Astrocyte (in vitro differentiated cells and primary cell): ENCODE measurements around the gene CA12. TPM values are rescaled to one million over a fixed set of nuclear protein-coding genes. Genes with fewer than 3 reads are reported as not detected.

Experiments
- DNase-seq: peaks from one replicate; pipeline ENCODE4 v3.0.0-alpha.2; 2010; ENCODE audit warnings: low read depth
- FAIRE-seq: peaks from 2 replicates; lab custom pipeline; 2011; peaks lifted over from hg19 to GRCh38; lab: Jason Lieb, UNC
- H2AFZ ChIP-seq: 2 replicates; pipeline ENCODE4 v1.6.0; 2012; ENCODE audit warnings: low read depth, low read length, inconsistent platforms
- H3K27ac ChIP-seq: 2 replicates; pipeline ENCODE4 v1.5.1; 2011; ENCODE audit warnings: low read depth, low read length, inconsistent platforms
- H3K27me3 ChIP-seq: 2 replicates; pipeline ENCODE4 v1.6.0; 2011; ENCODE audit warnings: low read length, inconsistent platforms; ENCODE audit not compliant: insufficient read depth
- H3K36me3 ChIP-seq: 2 replicates; pipeline ENCODE4 v1.5.1; 2011; ENCODE audit warnings: low read length, inconsistent platforms; ENCODE audit not compliant: insufficient read depth
- H3K4me1 ChIP-seq: 2 replicates; pipeline ENCODE4 v1.5.1; 2011; ENCODE audit warnings: low read length, inconsistent platforms; ENCODE audit not compliant: insufficient read depth
- H3K4me2 ChIP-seq: 2 replicates; pipeline ENCODE4 v1.6.0; 2012; ENCODE audit warnings: low read length, inconsistent platforms
- H3K4me3 ChIP-seq: 2 replicates; pipeline ENCODE4 v1.5.1; 2011; ENCODE audit warnings: low read depth, mild to moderate bottlenecking, low read length, inconsistent platforms; ENCODE audit not compliant: insufficient read depth
- H3K79me2 ChIP-seq: 2 replicates; pipeline ENCODE4 v1.6.0; 2012; ENCODE audit warnings: mild to moderate bottlenecking, low read length, inconsistent platforms; ENCODE audit not compliant: insufficient read depth
- H3K9ac ChIP-seq: 2 replicates; pipeline ENCODE4 v1.6.0; 2012; ENCODE audit warnings: mild to moderate bottlenecking, low read length, inconsistent platforms
- H3K9me3 ChIP-seq: 2 replicates; pipeline ENCODE4 v1.5.1; 2012; ENCODE audit warnings: low read depth, mild to moderate bottlenecking, low read length, inconsistent platforms; ENCODE audit not compliant: insufficient read depth
- H4K20me1 ChIP-seq: 2 replicates; pipeline ENCODE4 v1.6.0; 2012; ENCODE audit warnings: low read length, inconsistent platforms; ENCODE audit not compliant: insufficient read depth
- H3K27ac Mint-ChIP-seq: one replicate; pipeline ENCODE4 v1.8.0; 2021; ENCODE audit warnings: mild to moderate bottlenecking, mixed read lengths; ENCODE audit not compliant: unreplicated experiment
- H3K27me3 Mint-ChIP-seq: one replicate; pipeline ENCODE4 v1.8.0; 2021; ENCODE audit warnings: low read depth, mixed read lengths; ENCODE audit not compliant: unreplicated experiment
- H3K36me3 Mint-ChIP-seq: one replicate; pipeline ENCODE4 v1.8.0; 2021; ENCODE audit warnings: low read depth, mixed read lengths; ENCODE audit not compliant: unreplicated experiment
- H3K4me1 Mint-ChIP-seq: one replicate; pipeline ENCODE4 v1.8.0; 2021; ENCODE audit warnings: low read depth, mixed read lengths; ENCODE audit not compliant: unreplicated experiment
- H3K4me3 Mint-ChIP-seq: one replicate; pipeline ENCODE4 v1.8.0; 2021; ENCODE audit warnings: mild to moderate bottlenecking, moderate library complexity, mixed read lengths; ENCODE audit not compliant: unreplicated experiment
- H3K9me3 Mint-ChIP-seq: one replicate; pipeline ENCODE4 v1.8.0; 2021; ENCODE audit warnings: mild to moderate bottlenecking, mixed read lengths; ENCODE audit not compliant: unreplicated experiment
- CTCF ChIP-seq: IDR thresholded peaks from 2 replicates; pipeline ENCODE4 v1.5.1; 2011; ENCODE audit warnings: low read depth, mild to moderate bottlenecking, inconsistent platforms, low read length, moderate library complexity; ENCODE audit not compliant: insufficient read depth
- EZH2 ChIP-seq: IDR thresholded peaks from 2 replicates; pipeline ENCODE4 v1.6.1; 2012; ENCODE audit warnings: mild to moderate bottlenecking, low read length, inconsistent platforms; ENCODE audit not compliant: insufficient read depth
- total RNA-seq: library from RNA; stranded (reverse); gene quantifications from 2 replicates; pipeline ENCODE4 v1.2.1, GENCODE V29; 2021

Gene CA12
- total RNA-seq, 1 donor from 2014 or later, result 0.54 TPM

GRCh38 chr15:63357731-63358130, 23.9 kb downstream of the CA12 start:
- Mint-ChIP-seq H3K27ac (no peak overlapping the region), H3K36me3 (no peaks in the 10 kb centered on the region), H3K9me3 (peaks cover 4% of the 10 kb centered on the region), H3K27me3 (peaks cover 62% of the 10 kb centered on the region), H3K4me1 (no peaks in the 10 kb centered on the region), H3K4me3 (no peak overlapping the region)
- Histone ChIP-seq H3K4me3 (no peak overlapping the region), H3K27ac (no peak overlapping the region), H3K79me2 (no peaks in the 10 kb centered on the region), H3K9me3 (no peaks in the 10 kb centered on the region), H2AFZ (no peak overlapping the region), H3K4me2 (no peak overlapping the region), H3K36me3 (peaks cover 2% of the 10 kb centered on the region), H4K20me1 (no peaks in the 10 kb centered on the region), H3K4me1 (no peaks in the 10 kb centered on the region), H3K9ac (no peak overlapping the region), H3K27me3 (no peaks in the 10 kb centered on the region)
- TF ChIP-seq CTCF (no peak), EZH2 (no peak)
- DNase-seq, result no peak
- FAIRE-seq, result no peak

- Mint-ChIP-seq H3K4me3 (no peak overlapping the region), H3K27me3 (peaks cover 59% of the 10 kb centered on the region), H3K27ac (no peak overlapping the region), H3K9me3 (peaks cover 4% of the 10 kb centered on the region), H3K4me1 (no peaks in the 10 kb centered on the region), H3K36me3 (no peaks in the 10 kb centered on the region)
- no peaks in the 10 kb centered on the region for H3K79me2 ChIP-seq
- no peaks in the 10 kb centered on the region for H3K27me3 ChIP-seq
- no peaks in the 10 kb centered on the region for H4K20me1 ChIP-seq
- H3K4me1 ChIP-seq, result no peaks in the 10 kb centered on the region
- no peak overlapping the region for H3K4me3 ChIP-seq
- no peak overlapping the region for H3K4me2 ChIP-seq
- peaks cover 2% of the 10 kb centered on the region for H3K36me3 ChIP-seq
- H3K9me3 ChIP-seq, result no peaks in the 10 kb centered on the region
- TF ChIP-seq EZH2 (no peak), CTCF (no peak)
- H2AFZ ChIP-seq, result no peak overlapping the region
- H3K27ac ChIP-seq, result no peak overlapping the region
- FAIRE-seq (no peak), DNase-seq (no peak)
- H3K9ac ChIP-seq, result no peak overlapping the region
Observed at GRCh38 chr15:63357061-63357460, 24.6 kb downstream of the CA12 start.

- FAIRE-seq (no peak), DNase-seq (no peak)
- H3K9me3 Mint-ChIP-seq, result peaks cover 2% of the 10 kb centered on the region
- no peaks in the 10 kb centered on the region for H3K27me3 ChIP-seq
- H3K9me3 ChIP-seq, result no peaks in the 10 kb centered on the region
- peaks cover 50% of the 10 kb centered on the region for H3K27me3 Mint-ChIP-seq
- H3K36me3 Mint-ChIP-seq, result no peaks in the 10 kb centered on the region
- no peak overlapping the region for H2AFZ ChIP-seq
- H3K4me3 Mint-ChIP-seq, result no peak overlapping the region
- no peaks in the 10 kb centered on the region for H3K4me1 Mint-ChIP-seq
- no peak overlapping the region for H3K4me3 ChIP-seq
- H3K9ac ChIP-seq, result no peak overlapping the region
- no peaks in the 10 kb centered on the region for H3K4me1 ChIP-seq
- H4K20me1 ChIP-seq, result no peaks in the 10 kb centered on the region
- no peaks in the 10 kb centered on the region for H3K36me3 ChIP-seq
- no peak overlapping the region for H3K27ac ChIP-seq
- TF ChIP-seq EZH2, result no peak
- no peak for TF ChIP-seq CTCF
- no peaks in the 10 kb centered on the region for H3K79me2 ChIP-seq
- H3K27ac Mint-ChIP-seq, result no peak overlapping the region
- H3K4me2 ChIP-seq, result no peak overlapping the region
Observed at GRCh38 chr15:63354821-63355650, 26.6 kb downstream of the CA12 start.
